Measurements from ENCODE around the gene USF2.

Gene USF2

GRCh38 chr19:35297515-35297848 lies 28.7 kb downstream of the USF2 start:
- H3K4me3 ChIP-seq (replicated peaks in 1 of 2; ENCODE audit: low read depth in 2 of 2, low read length in 2 of 2): no peak overlapping the region
- TF ChIP-seq, protein P1, sequence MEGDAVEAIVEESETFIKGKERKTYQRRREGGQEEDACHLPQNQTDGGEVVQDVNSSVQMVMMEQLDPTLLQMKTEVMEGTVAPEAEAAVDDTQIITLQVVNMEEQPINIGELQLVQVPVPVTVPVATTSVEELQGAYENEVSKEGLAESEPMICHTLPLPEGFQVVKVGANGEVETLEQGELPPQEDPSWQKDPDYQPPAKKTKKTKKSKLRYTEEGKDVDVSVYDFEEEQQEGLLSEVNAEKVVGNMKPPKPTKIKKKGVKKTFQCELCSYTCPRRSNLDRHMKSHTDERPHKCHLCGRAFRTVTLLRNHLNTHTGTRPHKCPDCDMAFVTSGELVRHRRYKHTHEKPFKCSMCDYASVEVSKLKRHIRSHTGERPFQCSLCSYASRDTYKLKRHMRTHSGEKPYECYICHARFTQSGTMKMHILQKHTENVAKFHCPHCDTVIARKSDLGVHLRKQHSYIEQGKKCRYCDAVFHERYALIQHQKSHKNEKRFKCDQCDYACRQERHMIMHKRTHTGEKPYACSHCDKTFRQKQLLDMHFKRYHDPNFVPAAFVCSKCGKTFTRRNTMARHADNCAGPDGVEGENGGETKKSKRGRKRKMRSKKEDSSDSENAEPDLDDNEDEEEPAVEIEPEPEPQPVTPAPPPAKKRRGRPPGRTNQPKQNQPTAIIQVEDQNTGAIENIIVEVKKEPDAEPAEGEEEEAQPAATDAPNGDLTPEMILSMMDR (IDR thresholded peaks at IDR 0.05; ENCODE audit: low read depth, low read length): no peak
- no peak for DNase-seq (ENCODE audit: low read depth in 2 of 2)

- DNase-seq (ENCODE audit: low read depth in 2 of 2): no peak
- no peak overlapping the region for H3K4me3 ChIP-seq (replicated peaks in 1 of 2; ENCODE audit: low read depth in 2 of 2, low read length in 2 of 2)
- TF ChIP-seq, protein P1 (IDR thresholded peaks at IDR 0.05; ENCODE audit: low read depth, low read length): no peak
These were observed 29.2 kb downstream of the USF2 start for GRCh38 chr19:35297922-35298321.

DNA sequence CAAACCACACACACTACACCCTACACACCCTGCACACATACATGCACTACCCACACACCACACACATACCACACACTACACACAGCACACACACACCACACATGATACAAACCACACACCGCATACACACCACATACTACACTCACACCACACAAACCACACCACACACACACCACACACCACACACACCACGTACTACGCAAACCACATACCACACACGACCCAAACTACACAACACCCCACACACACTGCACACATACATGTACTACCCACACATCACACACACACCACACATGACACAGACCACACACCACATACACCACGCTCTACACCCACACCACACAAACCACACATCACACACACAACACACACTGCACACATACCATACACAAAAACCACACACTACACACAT lies 29.8 kb downstream of the USF2 start:
- no peak overlapping the region for H3K4me3 ChIP-seq (replicated peaks in 1 of 2; ENCODE audit: low read depth in 2 of 2, low read length in 2 of 2)
- no peak for DNase-seq (ENCODE audit: low read depth in 2 of 2)
- TF ChIP-seq, protein P1 (IDR thresholded peaks at IDR 0.05; ENCODE audit: low read depth, low read length): no peak

- no peak overlapping the region for H3K4me3 ChIP-seq (replicated peaks in 1 of 2; ENCODE audit: low read depth in 2 of 2, low read length in 2 of 2)
- DNase-seq (ENCODE audit: low read depth in 2 of 2): no peak
- TF ChIP-seq, protein P1 (IDR thresholded peaks at IDR 0.05; ENCODE audit: low read depth, low read length): no peak
These were observed 31.0 kb downstream of the USF2 start for GRCh38 chr19:35299523-35300338.

- TF ChIP-seq, protein P1 (IDR thresholded peaks at IDR 0.05; ENCODE audit: low read depth, low read length): no peak
- no peak for DNase-seq (ENCODE audit: low read depth in 2 of 2)
- no peak overlapping the region for H3K4me3 ChIP-seq (replicated peaks in 1 of 2; ENCODE audit: low read depth in 2 of 2, low read length in 2 of 2)
These were observed 31.5 kb downstream of the USF2 start for GRCh38 chr19:35300339-35300649.

DNA sequence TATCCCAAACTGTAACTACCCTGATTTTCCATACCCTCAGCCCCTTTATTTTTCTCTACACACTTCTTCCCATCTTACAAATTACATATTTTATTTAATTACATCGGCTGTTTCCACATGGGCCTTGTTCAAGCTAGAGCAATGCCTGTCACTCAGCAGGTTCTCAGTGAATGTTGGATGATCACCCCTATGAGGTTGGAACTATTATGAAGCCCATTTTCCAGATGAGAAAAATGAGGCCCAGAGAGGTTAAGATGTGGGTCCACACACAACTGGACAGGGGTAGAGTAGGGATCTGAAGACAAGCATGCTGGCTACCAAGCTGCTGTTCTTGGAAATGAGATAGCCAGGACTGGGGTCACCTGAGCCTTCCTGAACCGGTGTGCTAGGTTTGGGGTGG lies 33.2 kb downstream of the USF2 start:
- TF ChIP-seq, protein P1 (IDR thresholded peaks at IDR 0.05; ENCODE audit: low read depth, low read length): no peak
- DNase-seq (ENCODE audit: low read depth in 2 of 2): no peak
- H3K4me3 ChIP-seq (replicated peaks in 1 of 2; ENCODE audit: low read depth in 2 of 2, low read length in 2 of 2): no peak overlapping the region

DNA sequence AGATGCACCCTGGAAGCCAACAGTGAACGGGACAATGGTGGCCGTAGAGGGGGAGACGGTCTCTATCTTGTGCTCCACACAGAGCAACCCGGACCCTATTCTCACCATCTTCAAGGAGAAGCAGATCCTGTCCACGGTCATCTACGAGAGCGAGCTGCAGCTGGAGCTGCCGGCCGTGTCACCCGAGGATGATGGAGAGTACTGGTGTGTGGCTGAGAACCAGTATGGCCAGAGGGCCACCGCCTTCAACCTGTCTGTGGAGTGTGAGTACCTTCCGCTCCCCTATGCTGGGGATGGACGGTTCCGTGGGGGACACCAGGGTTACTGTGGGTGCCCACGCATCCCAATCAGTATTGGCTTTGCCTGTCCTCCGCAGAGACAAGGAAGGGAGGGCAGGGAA lies 33.7 kb downstream of the USF2 start:
- DNase-seq (ENCODE audit: low read depth in 2 of 2): no peak
- H3K4me3 ChIP-seq (replicated peaks in 1 of 2; ENCODE audit: low read depth in 2 of 2, low read length in 2 of 2): no peak overlapping the region
- TF ChIP-seq, protein P1 (IDR thresholded peaks at IDR 0.05; ENCODE audit: low read depth, low read length): no peak
